ENCODE results near the gene ZNF609.
A peak's percentile ranks its signal among the peaks of the same experiment; 100 is the strongest.

Gene ZNF609

DNA sequence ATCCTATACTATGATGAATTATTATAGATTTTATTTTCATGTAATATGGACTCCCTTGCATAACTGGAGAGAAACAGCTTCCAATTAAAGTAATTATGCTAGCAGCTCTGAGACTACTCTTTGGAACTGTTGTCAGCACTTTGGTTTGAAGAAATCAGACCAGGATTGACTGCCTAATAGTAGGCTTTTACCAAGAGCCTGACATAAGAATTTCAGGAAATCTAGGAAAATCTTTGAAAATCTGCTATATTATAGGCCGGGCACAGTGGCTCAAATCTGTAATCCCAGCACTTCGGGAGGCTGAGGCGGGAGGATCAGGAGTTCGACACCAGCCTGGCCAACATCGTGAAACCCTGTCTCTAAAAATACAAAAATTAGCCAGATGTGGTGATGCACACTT is 62.9 kb downstream of the ZNF609 start:
- TF ChIP-seq, protein P1, sequence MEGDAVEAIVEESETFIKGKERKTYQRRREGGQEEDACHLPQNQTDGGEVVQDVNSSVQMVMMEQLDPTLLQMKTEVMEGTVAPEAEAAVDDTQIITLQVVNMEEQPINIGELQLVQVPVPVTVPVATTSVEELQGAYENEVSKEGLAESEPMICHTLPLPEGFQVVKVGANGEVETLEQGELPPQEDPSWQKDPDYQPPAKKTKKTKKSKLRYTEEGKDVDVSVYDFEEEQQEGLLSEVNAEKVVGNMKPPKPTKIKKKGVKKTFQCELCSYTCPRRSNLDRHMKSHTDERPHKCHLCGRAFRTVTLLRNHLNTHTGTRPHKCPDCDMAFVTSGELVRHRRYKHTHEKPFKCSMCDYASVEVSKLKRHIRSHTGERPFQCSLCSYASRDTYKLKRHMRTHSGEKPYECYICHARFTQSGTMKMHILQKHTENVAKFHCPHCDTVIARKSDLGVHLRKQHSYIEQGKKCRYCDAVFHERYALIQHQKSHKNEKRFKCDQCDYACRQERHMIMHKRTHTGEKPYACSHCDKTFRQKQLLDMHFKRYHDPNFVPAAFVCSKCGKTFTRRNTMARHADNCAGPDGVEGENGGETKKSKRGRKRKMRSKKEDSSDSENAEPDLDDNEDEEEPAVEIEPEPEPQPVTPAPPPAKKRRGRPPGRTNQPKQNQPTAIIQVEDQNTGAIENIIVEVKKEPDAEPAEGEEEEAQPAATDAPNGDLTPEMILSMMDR (conservative IDR thresholded peaks at IDR 0.05; ENCODE audit: control insufficient read depth, insufficient read depth, low read depth, low read length), result no peak
- H3K4me3 ChIP-seq (ENCODE audit: control insufficient read depth, low read depth, low read length), result no peak overlapping the region
- DNase-seq (ENCODE audit: low read depth), result no peak

DNA sequence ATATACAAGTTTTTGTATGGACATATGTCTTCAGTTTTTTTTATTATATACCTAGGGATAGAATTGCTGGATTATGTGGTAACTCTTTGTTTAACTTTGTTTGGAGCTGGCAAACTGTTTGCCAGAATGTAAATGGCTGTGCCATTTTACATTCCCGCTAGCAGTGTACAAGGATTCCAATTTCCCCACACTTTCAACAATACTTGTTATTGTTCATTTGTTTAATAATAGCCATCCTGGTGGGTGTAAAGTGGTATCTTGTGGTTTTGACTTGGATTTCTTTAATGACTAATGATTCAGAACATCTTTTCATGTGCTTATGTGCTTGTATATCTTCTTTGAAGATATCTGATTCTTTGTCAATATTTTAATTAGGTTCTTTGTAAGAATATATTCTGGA is 64.4 kb downstream of the ZNF609 start:
- TF ChIP-seq, protein P1 (conservative IDR thresholded peaks at IDR 0.05; ENCODE audit: control insufficient read depth, insufficient read depth, low read depth, low read length), result no peak
- peak; percentile 28 for DNase-seq (ENCODE audit: low read depth)
- H3K4me3 ChIP-seq (ENCODE audit: control insufficient read depth, low read depth, low read length), result no peak overlapping the region

DNA sequence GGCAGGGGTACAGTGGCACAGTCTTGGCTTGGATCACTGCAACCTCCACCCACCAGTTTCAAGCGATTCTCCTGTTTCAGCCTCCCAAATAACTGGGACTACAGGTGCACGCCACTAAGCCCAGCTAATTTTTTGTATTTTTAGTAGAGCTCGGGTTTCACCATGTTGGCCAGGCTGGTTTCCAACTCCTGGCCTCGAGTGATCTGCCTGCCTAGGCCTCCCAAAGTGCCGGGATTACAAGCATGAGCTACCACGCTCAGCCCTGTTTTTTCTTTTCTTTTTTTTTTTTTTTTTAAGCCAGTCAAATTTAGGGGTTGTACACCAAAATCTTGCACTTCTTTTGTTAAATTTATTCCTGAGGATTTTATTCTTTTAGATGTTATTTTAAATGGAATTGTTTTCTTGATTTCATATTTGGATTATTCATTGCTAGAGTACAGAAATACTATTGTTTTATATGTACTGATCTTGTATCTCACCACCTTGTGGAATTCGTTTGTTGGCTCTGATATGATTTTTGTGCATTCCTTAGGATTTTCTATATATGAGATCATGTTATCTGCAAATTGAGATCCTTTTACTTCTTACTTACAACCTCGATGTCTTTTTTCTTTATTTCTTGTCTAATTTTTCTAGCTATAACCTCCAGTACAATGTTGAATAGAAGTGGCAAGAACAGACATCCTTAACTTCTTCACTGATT is 65.6 kb downstream of the ZNF609 start:
- TF ChIP-seq, protein P1 (conservative IDR thresholded peaks at IDR 0.05; ENCODE audit: control insufficient read depth, insufficient read depth, low read depth, low read length), result no peak
- no peak overlapping the region for H3K4me3 ChIP-seq (ENCODE audit: control insufficient read depth, low read depth, low read length)
- no peak for DNase-seq (ENCODE audit: low read depth)

DNA sequence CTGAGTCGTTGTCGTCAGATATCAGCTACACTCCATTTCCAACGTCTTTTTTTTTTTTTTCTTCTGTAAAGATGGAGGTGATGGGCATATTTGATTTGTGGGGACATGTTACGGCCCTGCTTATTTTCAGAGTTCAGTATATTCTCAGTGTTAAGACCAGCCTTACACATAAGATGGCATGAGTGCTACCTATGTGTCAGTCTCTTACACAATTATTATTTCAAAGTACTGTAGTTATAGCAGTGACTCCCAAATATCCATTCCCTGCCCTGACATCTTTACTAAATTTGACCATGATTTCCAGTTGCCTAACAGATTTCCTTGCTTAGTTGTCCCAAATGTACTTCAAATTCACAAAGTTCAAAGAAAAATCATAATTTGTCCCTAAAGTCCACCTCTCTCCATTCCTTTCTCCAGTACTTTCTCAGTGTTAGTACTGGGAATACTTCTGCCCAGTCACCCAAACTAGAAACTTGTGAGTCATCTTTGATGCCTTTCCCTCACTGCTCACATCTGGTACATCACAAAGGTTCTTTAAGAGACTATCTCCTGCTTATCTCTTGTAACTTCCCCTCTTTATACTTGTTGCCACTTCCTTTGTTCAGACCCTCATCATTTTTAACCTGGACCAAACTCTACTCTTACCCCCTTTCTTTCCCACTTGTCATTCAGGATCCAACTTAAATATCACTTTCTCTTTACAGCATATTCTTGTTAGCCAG is 67.0 kb downstream of the ZNF609 start:
- peak; percentile 82 for DNase-seq (ENCODE audit: low read depth)
- H3K4me3 ChIP-seq (ENCODE audit: control insufficient read depth, low read depth, low read length), result no peak overlapping the region
- TF ChIP-seq, protein P1 (conservative IDR thresholded peaks at IDR 0.05; ENCODE audit: control insufficient read depth, insufficient read depth, low read depth, low read length), result no peak

DNA sequence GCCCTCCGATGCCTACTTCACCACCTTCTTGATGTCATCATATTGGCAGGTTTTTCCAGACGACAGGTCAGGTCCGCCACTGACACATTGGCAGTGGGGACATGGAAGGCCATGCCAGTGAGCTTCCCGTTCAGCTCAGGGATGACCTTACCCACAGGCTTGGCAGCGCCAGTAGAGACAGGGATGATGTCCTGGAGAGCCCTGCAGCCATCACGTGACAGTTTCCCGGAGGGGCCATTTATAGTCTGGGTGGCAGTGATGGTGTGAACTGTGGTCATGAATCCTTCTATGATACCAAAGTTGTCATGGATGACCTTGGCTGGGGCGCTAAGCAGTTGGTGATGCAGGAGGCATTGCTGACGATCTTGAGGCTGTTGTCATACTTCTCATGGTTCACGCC is 68.5 kb downstream of the ZNF609 start:
- H3K4me3 ChIP-seq (ENCODE audit: control insufficient read depth, low read depth, low read length), result no peak overlapping the region
- no peak for DNase-seq (ENCODE audit: low read depth)
- TF ChIP-seq, protein P1 (conservative IDR thresholded peaks at IDR 0.05; ENCODE audit: control insufficient read depth, insufficient read depth, low read depth, low read length), result no peak

DNA sequence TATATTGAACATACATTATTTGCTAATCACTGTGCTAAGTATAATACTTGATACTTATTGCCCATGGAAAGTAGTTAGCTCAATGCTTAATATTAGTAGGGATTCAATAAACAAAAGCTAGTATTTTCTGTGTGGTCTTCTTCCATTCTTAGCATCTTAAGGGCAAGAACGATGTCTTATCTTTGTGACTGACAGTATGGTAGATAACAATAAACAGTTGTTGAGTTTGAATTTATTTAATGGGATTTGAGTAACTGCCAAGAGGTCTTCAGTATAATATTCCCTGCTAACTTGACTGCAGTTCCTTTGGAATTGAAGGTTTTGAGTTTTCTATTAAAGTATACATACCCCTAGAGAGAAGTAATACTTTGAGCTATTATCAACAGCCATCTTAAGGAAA is 70.1 kb downstream of the ZNF609 start:
- H3K4me3 ChIP-seq (ENCODE audit: control insufficient read depth, low read depth, low read length), result no peak overlapping the region
- TF ChIP-seq, protein P1 (conservative IDR thresholded peaks at IDR 0.05; ENCODE audit: control insufficient read depth, insufficient read depth, low read depth, low read length), result no peak
- DNase-seq (ENCODE audit: low read depth), result no peak

Data from fibroblast of mammary gland (primary cell).